GM19468 (cell line): ENCODE results near the gene SOX30.
"Not testable (repeated sequence)": the region's sequence is repeated elsewhere in the genome, so short reads cannot be mapped to it uniquely, and the experiment has no call there.

Experiments
- ATAC-seq: cut with Tn5 transposase; IDR thresholded peaks from one replicate; pipeline ENCODE4 v1.9.1; 2021; ENCODE audit warnings: mild to moderate bottlenecking, moderate library complexity, moderate number of reproducible peaks; ENCODE audit not compliant: unreplicated experiment; ENCODE audit errors: extremely low read depth

Gene SOX30

DNA sequence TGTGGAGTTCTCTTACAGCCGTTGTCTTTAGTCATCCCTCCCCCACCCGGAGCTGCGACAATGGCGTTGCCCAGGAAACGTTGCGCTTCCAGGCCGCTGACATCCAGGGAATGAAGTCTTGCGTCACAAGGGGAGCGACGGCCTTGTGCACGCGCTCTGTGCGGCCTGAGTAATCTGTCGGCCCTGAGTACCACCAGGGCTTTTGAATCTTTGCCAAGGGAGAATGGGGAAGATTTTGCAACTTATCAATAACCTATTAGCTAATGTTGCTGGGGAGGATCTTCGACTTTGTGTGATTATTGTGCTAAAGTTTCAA lies at the start of gene SOX30:
Gene SOX30 (minus strand): TSS at position 62 of the 316 bp plus-strand sequence. CDS start 360 bp downstream, outside the sequence.
- no peak for ATAC-seq

DNA sequence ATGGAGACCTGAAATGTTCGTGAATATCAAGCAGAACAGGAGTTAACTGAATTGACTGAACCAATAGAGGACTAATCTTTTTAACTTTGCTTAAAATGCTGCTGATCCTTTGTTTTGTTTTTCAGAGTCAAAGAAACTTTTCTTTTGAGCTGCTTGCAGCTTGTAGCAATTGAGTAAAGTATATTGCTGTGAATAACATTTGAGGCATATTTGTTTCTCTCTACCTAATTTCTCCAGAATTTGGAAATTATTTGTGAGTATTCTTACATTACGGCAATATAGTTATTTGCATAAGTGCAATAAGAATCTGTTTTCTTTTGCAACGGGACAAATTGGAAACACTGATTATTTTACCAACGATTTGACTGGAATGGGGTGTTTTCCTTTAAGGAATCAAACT lies 46.4 kb upstream of the SOX30 start:
- ATAC-seq: not testable (repeated sequence)

DNA sequence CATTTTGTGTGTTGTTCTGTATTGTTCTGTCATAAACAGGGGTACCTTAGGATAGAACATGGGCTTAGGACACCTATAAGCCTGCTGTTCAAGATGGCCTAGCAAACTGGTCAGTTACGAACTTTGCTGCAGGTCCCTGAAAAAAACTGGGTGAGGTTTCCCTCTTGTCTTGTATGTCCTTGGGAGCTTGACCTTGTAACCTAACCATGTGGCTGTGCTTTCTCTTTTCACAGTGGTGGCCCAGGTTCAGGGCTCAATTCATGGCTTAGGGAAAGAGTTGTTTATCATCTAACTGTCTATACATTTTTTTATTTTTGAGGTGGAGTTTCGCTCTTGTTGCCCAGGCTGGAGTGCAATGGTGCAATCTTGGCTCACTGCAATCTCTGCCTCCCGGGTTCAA lies 43.9 kb upstream of the SOX30 start:
- not testable (repeated sequence) for ATAC-seq

DNA sequence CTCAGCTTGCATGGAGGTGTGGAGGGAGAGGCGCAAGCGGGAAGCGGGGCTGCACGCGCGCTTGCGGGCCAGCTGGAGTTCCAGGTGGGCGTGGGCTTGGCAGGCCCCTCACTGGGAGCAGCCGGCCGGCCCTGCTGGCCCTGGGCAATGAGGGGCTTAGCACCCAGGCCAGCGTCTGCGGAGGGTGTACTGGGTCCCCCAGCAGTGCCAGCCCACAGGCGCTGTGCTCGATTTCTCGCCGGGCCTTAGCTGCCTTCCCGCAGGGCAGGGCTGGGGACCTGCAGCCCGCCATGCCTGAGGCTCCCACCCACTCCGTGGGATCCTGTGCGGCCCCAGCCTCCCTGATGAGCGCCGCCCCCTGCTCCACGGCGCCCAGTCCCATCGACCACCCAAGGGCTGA lies 41.6 kb upstream of the SOX30 start:
- ATAC-seq: not testable (repeated sequence)

DNA sequence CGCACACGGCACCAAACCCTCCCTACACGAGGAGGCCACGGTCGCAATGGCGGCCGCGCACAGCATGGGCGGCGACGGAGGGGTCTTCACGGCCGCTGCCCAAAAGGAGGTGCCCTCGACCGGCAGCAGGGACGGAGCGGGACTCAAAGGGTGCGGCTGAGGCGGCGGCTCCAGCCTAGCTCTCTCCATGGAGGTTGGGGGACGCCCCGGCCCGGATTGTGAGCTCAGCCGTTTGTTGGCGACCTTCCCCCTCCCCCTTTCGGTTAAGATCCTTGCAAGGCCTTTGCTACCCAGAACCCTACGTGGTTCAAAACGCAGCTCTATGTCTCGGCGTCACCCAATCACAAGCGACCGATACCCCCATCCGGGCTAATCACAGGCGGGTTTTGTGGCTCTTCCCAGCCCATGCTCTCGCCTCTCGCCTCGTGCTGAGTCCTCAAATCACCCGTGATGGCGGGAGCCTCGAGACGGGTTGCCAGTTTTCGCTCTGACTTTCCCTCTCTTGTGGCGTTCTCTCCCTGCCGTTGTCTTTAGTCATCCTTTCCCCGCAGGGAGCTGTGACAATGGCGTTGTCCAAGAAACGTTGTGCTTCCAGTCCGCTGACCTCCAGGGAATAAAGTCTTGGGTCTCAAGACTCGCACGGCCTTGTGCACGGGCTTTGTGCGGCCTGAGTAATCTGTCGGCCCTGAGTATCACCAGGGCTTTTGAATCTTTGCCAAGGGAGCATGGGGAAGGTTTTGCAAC lies 38.6 kb upstream of the SOX30 start:
- no peak for ATAC-seq

DNA sequence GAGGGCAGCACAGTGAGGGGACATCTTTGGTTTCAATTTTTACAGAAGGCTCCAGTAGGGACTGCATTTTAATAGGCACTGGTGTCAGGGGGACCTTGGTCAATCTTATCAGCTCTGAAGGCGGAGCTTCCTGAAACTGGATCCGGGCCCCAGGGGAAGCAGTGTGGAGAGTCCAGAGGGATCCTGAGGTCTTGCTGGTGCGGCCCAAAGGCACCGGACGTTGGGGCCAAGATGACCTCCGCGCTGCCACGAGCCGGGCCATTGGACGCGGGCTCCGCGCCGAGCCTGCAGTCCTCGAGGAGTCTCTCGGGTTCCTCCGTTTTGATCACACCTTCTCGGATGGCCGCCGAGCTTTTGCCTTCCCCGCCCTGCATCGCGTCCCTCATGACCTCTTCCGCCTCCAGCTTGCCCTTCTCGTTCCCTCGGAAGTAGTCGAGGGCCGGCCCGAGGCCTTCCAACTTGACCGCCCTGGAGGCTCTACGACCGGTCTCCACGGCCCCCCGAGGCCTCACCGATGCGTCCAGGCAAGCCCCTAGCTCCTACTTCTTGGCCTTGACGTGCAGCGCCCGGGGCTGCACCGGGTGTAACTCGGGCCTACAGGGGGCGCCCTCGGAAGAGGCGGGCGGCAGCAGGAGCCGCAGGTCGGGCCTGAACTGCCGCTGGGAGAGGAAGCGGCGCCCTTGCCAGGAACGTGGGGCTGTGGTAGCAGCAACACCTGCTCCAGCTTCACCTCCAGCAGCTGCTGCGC lies 37.9 kb upstream of the SOX30 start:
- no peak for ATAC-seq

DNA sequence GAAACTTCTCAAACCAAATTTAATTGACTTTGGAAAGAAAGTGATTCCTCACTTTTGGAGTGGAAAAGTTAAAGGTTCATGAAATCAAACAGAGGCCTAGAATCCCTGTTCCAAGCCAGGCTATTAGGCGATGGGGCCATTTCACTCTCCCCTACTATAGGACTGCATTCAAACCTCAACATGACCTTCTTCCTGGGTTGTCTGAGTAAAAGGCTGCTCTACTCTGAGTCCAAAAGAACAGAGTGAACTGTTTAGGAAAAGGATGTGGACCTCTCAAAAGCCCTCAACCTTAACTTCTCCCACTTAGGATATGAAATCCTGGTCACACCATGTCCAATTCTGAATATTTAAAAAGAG lies 34.9 kb upstream of the SOX30 start:
- ATAC-seq: no peak

DNA sequence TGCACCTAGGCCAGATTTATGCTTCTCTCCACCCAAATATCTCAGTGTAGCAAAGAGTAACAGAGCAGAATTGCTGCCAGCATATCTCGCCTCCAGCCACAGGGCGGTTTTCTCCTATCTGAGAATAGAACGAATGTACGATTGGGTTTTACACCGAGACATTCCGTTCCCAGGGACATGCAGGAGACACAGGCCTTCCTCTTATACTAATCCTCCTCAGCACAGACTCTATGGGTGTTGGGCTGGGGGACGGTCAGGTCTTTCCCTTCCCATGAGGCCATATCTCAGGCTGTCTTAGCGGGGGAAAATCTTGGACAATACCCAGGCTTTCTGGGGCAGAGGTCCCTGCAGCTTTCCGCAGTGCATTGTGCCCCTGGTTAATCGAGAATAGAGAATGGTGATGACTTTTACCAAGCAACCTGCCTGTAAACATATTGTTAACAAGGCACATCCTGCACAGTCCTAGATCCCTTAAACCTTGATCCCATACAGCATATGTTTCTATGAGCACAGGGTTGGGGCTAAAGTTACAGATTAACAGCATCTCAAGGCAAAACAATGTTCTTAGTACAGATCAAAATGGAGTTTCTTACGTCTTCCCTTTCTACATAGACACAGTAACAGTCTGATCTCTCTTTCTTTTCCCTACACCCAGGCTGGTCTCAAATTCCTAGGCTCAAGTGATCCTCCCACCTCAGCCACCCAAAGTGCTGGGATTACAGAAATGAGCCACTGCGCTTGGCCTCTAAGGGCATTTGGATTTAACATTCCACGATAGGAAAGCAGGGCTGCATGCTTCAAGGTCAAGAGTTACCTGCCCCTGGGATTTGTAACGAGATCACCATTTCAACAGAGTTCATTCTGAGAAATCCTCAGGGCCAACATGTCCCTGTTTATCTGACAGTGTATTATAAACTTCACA lies 34.3 kb upstream of the SOX30 start:
- not testable (repeated sequence) for ATAC-seq

DNA sequence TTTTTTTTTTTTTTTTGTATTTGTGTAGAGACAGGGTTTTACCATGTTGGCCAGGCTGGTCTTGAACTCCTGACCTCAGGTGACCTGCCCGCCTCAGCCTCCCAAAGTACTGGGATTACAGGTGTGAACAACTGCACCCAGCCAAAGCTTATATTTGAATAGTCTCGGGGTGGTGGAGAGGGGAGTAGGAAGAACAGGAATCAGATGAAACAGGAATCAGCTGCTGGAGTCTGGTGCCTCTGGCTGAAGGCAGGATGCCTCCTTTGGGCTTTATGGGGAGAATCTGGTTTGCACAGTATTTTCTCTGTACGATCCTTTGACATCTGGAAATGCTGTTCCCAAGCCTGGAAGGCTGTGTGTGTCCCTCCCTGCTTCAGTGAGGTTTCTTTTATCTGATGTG lies 30.0 kb upstream of the SOX30 start:
- ATAC-seq: no peak

DNA sequence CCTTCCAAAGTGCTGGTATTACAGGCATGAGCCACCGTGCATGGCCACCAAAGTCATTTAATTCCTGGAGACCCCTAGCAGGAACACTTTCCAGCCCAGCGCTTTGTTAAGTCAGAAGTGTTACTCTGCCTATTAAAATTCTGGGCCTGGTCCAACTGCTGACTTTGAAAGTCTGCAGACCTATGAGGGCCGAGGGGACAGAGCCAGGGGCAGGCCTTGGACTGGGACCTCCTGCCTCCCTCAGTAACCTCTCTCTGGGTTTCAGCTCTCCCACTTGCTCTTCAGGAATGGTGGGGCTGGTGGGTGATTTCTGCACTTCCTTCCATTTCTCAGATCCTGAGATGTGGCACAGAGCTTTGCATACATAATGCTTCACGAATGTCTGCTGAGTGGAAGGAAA lies 28.8 kb upstream of the SOX30 start:
- no peak for ATAC-seq

DNA sequence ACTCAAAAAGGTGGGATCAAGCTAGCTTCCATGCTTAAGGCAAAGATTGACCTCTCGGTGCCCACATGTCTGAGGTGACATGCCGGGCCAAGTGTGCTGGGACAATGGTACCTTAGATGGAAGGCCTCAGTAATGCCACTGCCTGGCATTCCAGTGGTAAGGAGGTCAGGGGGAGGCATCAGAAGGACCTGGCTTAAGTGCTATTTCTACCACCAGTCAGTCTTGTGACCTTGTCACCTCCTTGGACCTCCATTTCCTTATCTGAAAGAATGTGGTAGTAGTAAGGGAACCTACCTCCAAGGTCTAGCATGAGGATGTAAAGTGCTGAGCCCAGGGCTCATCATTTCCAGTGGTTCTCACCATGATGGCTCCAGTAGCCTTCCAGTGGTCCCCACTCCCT lies 28.0 kb upstream of the SOX30 start:
- ATAC-seq: no peak

DNA sequence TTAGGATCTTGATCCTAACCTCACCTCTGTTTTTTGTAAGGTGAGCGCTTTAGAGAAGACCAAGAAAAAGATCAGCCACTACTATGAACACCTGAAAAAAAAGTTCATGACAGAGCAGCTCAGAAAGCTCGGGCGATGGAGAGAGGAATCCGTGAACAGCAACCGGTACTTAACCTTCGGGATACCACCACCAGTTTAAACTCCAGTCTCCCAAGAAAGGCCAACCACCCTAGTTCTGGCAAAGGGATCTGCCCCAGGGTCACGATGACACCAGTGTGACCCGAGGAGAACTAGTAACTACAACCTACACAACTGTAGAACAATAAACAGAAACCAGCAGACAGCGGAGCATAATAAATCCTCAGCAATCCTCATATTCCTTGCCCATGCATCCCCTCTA lies 27.6 kb upstream of the SOX30 start:
- no peak for ATAC-seq

DNA sequence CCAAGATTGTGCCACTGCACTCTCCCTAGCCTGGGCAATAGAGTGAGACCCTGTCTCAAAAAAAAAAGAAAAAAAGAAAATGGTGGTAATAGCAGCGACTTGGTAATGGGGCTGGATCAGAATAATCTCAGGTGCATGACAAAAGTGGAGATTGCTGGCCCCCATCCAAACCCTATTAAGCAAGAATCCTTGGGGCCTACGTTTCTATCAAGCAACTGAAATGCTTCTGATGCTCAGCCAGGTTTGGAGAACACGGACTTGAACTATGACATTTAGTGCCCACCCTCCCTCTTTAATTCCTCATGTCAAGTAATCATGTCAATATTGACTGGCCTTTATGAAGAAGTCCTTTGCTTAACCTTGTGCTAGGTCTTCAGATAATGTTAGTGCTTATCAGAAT lies 25.7 kb upstream of the SOX30 start:
- ATAC-seq: no peak

DNA sequence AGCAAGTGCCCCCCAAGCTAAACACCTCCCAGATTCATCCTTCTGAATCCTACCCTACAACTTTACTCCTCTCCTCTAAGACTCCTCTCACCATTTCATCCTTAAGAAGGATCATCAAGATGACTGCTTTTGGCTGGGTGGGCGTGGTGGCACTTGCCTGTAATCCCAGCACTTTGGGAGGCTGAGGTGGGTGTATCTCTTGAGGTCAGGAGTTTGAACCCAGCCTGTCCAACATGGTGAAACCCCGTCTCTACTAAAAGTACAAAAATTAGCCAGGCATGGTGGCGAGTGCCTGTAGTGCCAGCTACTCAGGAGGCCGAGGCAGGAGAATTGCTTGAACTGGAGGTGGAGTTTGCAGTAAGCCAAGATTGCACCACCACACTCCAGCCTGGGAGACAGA lies 22.1 kb upstream of the SOX30 start:
- not testable (repeated sequence) for ATAC-seq

DNA sequence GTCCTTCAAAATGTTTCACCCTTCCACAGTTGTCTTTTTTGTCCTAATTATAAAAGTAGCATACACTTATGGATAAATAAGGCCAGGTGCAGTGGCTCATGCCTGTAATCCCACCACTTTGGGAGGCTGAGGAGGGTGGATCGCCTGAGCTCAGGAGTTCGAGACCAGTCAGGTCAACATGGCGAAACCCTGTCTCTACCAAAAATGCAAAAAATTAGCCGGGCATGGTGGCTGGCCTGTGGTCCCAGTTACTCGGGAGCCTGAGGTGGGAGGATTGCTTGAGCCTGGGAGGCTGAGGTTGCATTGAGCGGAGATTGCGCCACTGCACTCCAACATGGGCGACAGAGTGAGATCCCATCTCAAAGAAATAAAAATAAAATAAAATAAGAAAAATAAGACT lies 20.7 kb upstream of the SOX30 start:
- no peak for ATAC-seq

DNA sequence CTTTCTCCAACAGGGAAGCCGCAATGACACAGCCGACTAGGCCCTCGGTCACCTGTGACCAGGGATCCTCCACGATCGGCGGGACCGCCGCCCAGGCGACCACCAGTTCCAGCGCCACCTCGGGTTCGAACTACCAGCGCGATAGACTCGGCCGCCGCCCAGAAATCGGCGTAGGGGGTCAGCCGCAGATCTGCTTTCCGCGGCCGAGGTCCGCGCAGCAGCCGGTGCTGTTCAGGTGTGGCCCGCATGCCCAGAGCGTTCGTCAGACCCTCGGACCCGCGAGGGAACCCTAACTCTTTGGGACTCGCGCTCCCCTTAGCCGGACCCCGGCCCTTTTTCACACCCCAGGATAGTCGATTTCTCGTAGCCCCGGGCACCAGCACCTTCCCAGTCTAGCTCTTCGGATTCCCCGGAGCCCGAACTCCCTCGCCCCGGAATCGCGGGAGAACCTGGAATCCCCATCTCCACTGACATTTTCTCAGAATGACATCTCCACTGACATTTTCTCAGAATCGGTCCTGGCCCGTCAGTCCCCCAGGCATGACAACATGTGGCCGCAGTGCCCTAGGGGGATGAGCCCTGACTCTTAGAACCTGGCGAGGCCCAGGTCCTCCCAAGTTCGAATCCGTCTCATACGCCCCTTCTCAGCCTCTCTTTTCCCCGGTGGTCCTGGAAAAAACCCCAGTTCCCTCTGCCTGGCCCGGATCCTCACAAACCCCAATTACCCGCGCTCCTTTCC lies 19.5 kb upstream of the SOX30 start:
- ATAC-seq: no peak

DNA sequence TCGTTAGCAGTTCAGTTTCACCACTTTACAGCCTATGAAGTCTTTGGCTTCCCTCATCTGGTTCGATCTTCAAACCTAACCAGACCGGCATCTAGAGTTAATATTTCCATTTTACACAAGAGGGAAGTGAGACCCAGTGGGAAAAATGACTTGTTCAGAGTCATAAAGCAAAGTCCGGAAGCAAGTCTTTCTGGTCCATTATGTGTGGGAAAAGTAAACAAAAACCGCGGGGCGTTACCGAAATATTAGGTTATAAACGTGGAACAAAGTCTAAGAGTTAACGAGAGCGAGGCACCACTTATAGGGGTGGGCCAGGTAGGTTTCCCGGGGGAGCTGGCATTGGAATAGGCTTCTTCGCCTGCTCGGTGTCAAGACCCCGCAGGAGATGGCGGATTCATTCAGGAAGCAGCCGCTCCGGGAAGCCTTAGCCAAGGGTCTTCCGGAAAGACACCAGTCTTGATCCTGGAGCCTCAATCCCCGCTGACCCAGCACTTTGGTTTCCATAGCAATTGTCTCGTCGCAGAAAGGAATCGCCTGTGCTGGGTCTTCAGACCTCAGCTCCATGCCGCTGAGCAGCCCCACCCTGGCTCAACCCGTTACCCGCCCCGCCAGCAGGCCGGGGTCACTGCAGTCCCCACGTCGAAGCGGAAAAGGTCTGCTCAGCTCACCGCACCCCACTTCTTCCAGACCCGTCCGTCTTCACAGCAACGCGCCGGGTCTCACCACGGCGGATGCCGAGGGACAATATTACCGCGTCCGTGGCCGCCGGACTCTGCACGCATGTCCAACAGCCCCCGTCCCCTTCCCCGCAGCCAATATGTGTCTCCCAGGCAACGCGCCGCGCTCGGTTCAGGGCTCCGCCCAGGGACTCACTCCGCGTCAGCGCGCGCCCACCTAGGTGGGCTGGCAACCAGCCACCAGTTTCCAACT lies 18.7 kb upstream of the SOX30 start, which contains the start of gene C5orf52:
Gene C5orf52 (plus strand): TSS at position 872 of the 930 bp plus-strand sequence. CDS start 82 bp downstream, outside the sequence.
- ATAC-seq: no peak

DNA sequence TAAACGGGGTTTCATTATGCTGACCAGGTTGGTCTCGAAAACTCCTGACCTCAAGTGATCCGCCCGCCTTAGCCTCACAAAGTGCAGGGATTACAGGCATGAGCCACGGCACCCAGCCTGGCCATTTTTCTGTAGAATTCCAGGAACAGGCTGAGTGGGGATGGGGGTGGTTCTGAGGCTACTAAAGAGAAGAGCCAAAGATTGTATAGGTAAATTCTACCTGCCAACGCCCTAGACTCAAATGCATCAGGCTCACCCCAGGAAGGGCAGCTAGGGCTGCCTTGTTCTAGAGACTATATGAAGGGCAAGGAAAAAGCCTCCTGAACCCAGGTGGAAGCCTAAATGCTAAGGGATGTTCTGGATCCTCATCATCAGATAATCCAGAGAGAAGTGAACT lies 17.5 kb upstream of the SOX30 start:
- ATAC-seq: no peak

DNA sequence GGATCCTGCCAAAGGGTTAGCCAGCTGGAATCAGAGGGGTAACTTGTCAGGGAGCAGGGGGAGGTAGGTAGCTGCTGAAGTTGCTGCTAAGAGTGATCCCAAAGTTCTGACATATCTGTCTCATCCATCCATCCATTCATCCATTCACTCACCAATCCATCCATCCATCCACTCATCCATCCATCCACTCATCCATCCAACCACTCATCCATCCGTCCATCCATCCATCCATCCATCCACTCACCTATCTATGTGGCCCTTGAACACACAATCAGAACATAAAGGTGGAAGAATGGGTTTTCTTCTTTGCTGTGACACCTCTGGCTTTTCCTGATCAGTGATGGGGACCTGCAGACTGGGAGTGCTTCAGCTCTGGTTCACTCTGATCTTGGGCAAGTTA lies 16.1 kb upstream of the SOX30 start:
- no peak for ATAC-seq
